ENCODE results near the gene WNT16.
A peak's percentile ranks its signal among the peaks of the same experiment; 100 is the strongest.

Gene WNT16

DNA sequence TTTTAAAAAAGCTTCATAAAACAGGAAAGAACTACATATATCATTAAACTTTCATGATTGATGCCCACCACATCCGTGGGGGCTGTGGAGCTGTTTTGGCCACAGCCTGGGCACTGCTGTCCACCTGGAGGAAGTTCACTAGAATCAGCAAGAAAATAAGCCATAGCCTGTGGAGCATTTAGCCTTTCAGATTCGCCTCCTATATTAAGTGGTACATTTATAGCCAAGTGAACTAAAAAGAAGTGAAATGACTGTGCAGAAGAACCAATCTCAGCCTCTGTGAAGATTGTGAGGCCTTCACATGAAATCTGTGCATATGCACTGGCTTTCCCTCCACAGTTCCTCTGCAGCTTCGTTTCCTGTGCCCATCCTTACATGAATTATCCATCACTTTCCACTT lies 23.5 kb downstream of the WNT16 start:
- no peak overlapping the region for H3K4me3 Mint-ChIP-seq
- peaks cover 8% of the 10 kb centered on the region for H3K4me1 Mint-ChIP-seq
- peak overlapping the region; percentile 40 for H3K27ac Mint-ChIP-seq
- H3K9me3 Mint-ChIP-seq = no peaks in the 10 kb centered on the region
- ATAC-seq = no peak
- H3K27me3 Mint-ChIP-seq = no peaks in the 10 kb centered on the region
- H3K36me3 Mint-ChIP-seq = peaks cover 57% of the 10 kb centered on the region

- H3K4me3 Mint-ChIP-seq = no peak overlapping the region
These were observed 26.8 kb downstream of the WNT16 start for GRCh38 chr7:121355574-121355973.

GRCh38 chr7:121360564-121360963 lies 31.8 kb downstream of the WNT16 start:
- no peak for ATAC-seq
- no peaks in the 10 kb centered on the region for H3K4me1 Mint-ChIP-seq
- H3K36me3 Mint-ChIP-seq = peaks cover 27% of the 10 kb centered on the region
- no peaks in the 10 kb centered on the region for H3K27me3 Mint-ChIP-seq
- H3K27ac Mint-ChIP-seq = no peak overlapping the region
- no peaks in the 10 kb centered on the region for H3K9me3 Mint-ChIP-seq
- no peak overlapping the region for H3K4me3 Mint-ChIP-seq

More at GRCh38 chr7:121355574-121355973, 26.8 kb downstream of the WNT16 start:
- H3K4me1 Mint-ChIP-seq = peaks cover 8% of the 10 kb centered on the region
- no peaks in the 10 kb centered on the region for H3K27me3 Mint-ChIP-seq
- no peaks in the 10 kb centered on the region for H3K9me3 Mint-ChIP-seq
- peaks cover 54% of the 10 kb centered on the region for H3K36me3 Mint-ChIP-seq
- no peak for ATAC-seq
- H3K27ac Mint-ChIP-seq = no peak overlapping the region

- Mint-ChIP-seq H3K36me3 (peaks cover 36% of the 10 kb centered on the region), H3K27ac (no peak overlapping the region), H3K4me3 (no peak overlapping the region), H3K4me1 (peaks cover 51% of the 10 kb centered on the region), H3K9me3 (no peaks in the 10 kb centered on the region), H3K27me3 (no peaks in the 10 kb centered on the region)
- ATAC-seq = no peak
These were observed 38.1 kb downstream of the WNT16 start for GRCh38 chr7:121366852-121367431.

- ATAC-seq = no peak
- peaks cover 32% of the 10 kb centered on the region for H3K36me3 Mint-ChIP-seq
- peaks cover 68% of the 10 kb centered on the region for H3K4me1 Mint-ChIP-seq
- no peaks in the 10 kb centered on the region for H3K27me3 Mint-ChIP-seq
- peak overlapping the region; percentile 78 for H3K27ac Mint-ChIP-seq
- H3K4me3 Mint-ChIP-seq = peak overlapping the region; percentile 61
- no peaks in the 10 kb centered on the region for H3K9me3 Mint-ChIP-seq
These were observed 40.7 kb downstream of the WNT16 start for GRCh38 chr7:121369462-121369861.

GRCh38 chr7:121371367-121371766 lies 42.6 kb downstream of the WNT16 start:
- peaks cover 51% of the 10 kb centered on the region for H3K36me3 Mint-ChIP-seq
- H3K4me3 Mint-ChIP-seq = peak overlapping the region; percentile 59
- peaks cover 8% of the 10 kb centered on the region for H3K9me3 Mint-ChIP-seq
- no peak for ATAC-seq
- H3K27me3 Mint-ChIP-seq = no peaks in the 10 kb centered on the region
- peaks cover 83% of the 10 kb centered on the region for H3K4me1 Mint-ChIP-seq
- peak overlapping the region; percentile 90 for H3K27ac Mint-ChIP-seq

DNA sequence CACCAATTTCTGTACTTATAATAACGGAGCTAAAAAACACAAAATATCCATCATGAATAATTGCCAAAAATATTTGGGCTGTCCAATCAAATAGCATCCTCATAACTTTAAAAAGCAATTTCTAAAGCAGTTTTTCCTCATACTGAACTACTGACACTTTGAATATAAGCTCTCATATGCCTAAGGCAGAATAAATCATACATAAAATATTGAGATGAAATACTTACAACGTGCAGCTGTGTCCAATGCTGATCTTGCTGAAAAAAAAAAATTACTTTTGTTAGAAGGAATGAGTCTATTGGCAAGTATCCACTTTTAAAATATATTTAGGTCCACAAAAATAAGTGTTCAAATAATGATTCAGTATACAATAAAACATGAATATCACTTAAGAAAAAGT lies 43.1 kb downstream of the WNT16 start:
- H3K27ac Mint-ChIP-seq = peak overlapping the region; percentile 90
- ATAC-seq = no peak
- H3K4me3 Mint-ChIP-seq = peak overlapping the region; percentile 59
- no peaks in the 10 kb centered on the region for H3K27me3 Mint-ChIP-seq
- H3K4me1 Mint-ChIP-seq = peaks cover 79% of the 10 kb centered on the region
- H3K36me3 Mint-ChIP-seq = peaks cover 56% of the 10 kb centered on the region
- peaks cover 8% of the 10 kb centered on the region for H3K9me3 Mint-ChIP-seq

GRCh38 chr7:121372376-121373010 lies 43.7 kb downstream of the WNT16 start:
- no peaks in the 10 kb centered on the region for H3K27me3 Mint-ChIP-seq
- peak overlapping the region; percentile 60 for H3K4me3 Mint-ChIP-seq
- H3K9me3 Mint-ChIP-seq = peaks cover 8% of the 10 kb centered on the region
- peak overlapping the region; percentile 90 for H3K27ac Mint-ChIP-seq
- ATAC-seq = peak; percentile 92
- peaks cover 62% of the 10 kb centered on the region for H3K36me3 Mint-ChIP-seq
- peaks cover 73% of the 10 kb centered on the region for H3K4me1 Mint-ChIP-seq

GRCh38 chr7:121373177-121373576 lies 44.4 kb downstream of the WNT16 start:
- Mint-ChIP-seq H3K36me3 (peaks cover 67% of the 10 kb centered on the region), H3K4me3 (peak overlapping the region; percentile 43), H3K27ac (peak overlapping the region; percentile 90), H3K27me3 (no peaks in the 10 kb centered on the region), H3K9me3 (peaks cover 8% of the 10 kb centered on the region), H3K4me1 (peaks cover 66% of the 10 kb centered on the region)
- ATAC-seq = no peak

GRCh38 chr7:121376979-121377378 lies 48.2 kb downstream of the WNT16 start:
- ATAC-seq = no peak
- Mint-ChIP-seq H3K9me3 (peaks cover 8% of the 10 kb centered on the region), H3K27me3 (no peaks in the 10 kb centered on the region), H3K4me3 (no peak overlapping the region), H3K36me3 (peaks cover 66% of the 10 kb centered on the region), H3K27ac (peak overlapping the region; percentile 77), H3K4me1 (peaks cover 64% of the 10 kb centered on the region)

GRCh38 chr7:121379930-121380329 lies 51.1 kb downstream of the WNT16 start:
- Mint-ChIP-seq H3K27ac (peak overlapping the region; percentile 67), H3K4me3 (no peak overlapping the region), H3K4me1 (peaks cover 72% of the 10 kb centered on the region), H3K27me3 (no peaks in the 10 kb centered on the region), H3K36me3 (peaks cover 62% of the 10 kb centered on the region), H3K9me3 (peaks cover 8% of the 10 kb centered on the region)
- ATAC-seq = no peak

DNA sequence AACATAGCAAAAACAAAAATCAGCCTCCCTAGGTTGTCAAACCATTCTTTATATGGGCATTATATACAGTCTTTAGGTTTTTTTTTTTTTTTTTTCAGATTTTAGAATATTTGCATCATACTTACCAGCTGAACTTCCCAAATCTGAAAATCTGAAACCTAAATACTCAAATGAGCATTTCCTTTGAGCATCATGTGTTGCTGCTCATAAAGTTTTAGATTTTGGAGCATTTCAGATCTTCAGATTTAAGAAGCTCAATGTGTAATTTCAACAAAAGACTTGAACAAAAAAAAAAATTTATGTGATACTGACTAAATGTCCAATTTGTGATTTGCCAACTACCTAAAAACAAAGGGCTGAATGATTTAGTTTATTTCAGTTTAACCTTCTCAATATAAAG lies 53.7 kb downstream of the WNT16 start:
- no peak for ATAC-seq
- Mint-ChIP-seq H3K27me3 (no peaks in the 10 kb centered on the region), H3K4me1 (peaks cover 74% of the 10 kb centered on the region), H3K27ac (peak overlapping the region; percentile 91), H3K4me3 (no peak overlapping the region), H3K9me3 (no peaks in the 10 kb centered on the region), H3K36me3 (peaks cover 37% of the 10 kb centered on the region)

DNA sequence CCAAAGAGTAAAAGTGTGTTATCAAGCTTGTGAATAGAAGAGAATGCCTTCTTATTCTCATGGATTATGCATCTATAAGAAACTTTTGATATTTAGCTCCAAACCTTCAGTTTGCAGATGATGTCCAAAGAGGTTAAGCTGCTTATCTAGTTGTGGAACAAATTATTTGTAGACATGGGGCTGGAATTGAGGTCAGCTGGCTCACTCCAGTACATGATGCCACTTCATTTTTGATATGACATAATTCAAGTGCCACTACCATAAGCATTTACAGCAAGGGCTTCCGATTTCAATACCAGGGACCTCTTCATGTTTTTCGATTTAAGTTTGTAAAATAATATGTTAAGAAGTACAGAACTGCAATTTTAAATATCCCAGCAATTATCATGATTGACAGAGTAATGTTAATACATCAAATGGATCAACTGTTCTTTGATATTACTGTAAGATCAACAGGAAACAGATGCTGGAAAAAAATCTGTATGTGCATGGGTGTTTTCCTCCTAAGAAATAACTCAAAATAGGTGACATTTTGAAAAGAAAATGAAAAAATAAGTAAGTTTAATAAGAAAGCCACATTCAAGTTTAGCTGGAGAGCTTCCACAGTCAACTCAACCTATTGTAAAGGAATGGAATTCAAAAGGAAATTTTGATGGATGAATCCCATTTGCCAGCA lies 54.6 kb downstream of the WNT16 start:
- peak overlapping the region; percentile 91 for H3K27ac Mint-ChIP-seq
- ATAC-seq = no peak
- H3K27me3 Mint-ChIP-seq = no peaks in the 10 kb centered on the region
- peaks cover 80% of the 10 kb centered on the region for H3K4me1 Mint-ChIP-seq
- H3K36me3 Mint-ChIP-seq = peaks cover 28% of the 10 kb centered on the region
- no peaks in the 10 kb centered on the region for H3K9me3 Mint-ChIP-seq
- no peak overlapping the region for H3K4me3 Mint-ChIP-seq

DNA sequence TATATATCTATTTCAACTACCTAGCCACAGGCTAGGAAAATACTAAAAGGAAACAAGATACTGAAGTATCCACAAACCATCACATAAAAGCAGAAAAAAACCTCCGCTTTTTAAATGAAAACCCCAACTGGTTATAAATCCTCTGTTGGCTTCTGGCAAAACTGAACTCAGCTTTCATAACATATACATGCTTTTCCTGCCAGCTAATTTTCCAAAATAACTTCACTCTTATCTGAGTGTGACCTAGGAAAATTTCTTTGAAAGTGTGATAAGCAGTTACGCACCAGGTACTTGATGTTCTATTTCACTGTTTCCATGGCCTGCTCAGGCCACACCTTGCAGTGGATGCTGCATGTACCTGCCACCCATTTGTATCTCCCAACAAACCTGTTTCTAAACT lies 55.5 kb downstream of the WNT16 start:
- H3K4me3 Mint-ChIP-seq = no peak overlapping the region
- ATAC-seq = no peak
- H3K4me1 Mint-ChIP-seq = peaks cover 88% of the 10 kb centered on the region
- peak overlapping the region; percentile 91 for H3K27ac Mint-ChIP-seq
- H3K9me3 Mint-ChIP-seq = no peaks in the 10 kb centered on the region
- no peaks in the 10 kb centered on the region for H3K27me3 Mint-ChIP-seq
- peaks cover 27% of the 10 kb centered on the region for H3K36me3 Mint-ChIP-seq

DNA sequence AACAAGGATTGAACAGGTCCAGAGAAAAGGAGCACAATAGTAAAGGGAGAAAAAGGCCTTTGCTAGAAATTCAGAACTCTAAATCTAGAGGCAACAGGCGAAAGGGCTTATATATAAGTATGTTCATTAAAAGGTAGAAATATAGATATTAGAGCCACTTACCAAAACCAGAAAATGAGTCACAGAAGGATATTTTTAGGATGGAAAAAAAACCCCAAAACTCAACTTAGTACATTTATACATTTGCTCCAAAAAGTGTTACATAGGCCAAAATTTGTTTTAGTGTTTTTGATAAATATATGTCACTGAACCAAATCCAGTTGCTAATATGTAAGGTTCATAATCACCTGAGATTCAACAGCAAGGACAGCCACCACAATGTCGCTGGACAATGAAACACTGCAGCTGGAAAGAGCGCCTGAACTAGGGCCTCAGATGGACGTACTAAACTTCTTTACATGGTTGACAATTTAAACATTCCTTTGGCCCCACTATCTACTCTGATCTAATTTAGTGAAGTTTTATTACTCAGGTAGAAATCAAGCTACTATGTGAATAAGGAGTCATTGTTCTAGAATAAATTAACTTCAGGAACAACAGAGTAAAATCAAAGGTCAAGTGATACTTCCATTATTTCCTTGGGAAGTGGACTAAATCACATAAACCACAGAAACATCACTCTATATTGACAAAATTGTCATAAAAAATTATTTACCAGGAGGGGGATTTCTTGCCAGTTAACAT lies 56.4 kb downstream of the WNT16 start:
- no peaks in the 10 kb centered on the region for H3K27me3 Mint-ChIP-seq
- H3K4me1 Mint-ChIP-seq = peaks cover 88% of the 10 kb centered on the region
- no peak for ATAC-seq
- peak overlapping the region; percentile 91 for H3K27ac Mint-ChIP-seq
- peaks cover 17% of the 10 kb centered on the region for H3K36me3 Mint-ChIP-seq
- H3K4me3 Mint-ChIP-seq = peak overlapping the region; percentile 53
- H3K9me3 Mint-ChIP-seq = no peaks in the 10 kb centered on the region
